ENCODE data around the gene NT5C2.

DNA sequence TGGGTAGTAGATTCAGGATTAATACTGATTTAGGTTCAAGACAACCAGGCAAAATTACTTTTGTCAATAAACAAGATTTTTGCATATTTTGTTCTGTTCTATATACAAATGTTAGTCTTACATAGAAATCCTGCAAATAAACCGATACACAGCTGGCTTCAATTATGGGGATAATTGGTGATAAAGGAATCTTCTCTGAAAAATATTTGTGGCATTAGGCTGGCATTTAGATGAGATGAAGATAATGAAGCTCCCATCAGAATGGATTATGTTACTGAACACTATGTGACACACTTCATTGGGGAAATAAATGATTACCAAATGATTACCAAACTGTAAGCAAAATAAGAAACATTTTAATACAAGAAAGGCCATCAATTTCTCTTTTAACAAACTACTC, 65.8 kb downstream of the NT5C2 start:
- TF ChIP-seq, protein P1, sequence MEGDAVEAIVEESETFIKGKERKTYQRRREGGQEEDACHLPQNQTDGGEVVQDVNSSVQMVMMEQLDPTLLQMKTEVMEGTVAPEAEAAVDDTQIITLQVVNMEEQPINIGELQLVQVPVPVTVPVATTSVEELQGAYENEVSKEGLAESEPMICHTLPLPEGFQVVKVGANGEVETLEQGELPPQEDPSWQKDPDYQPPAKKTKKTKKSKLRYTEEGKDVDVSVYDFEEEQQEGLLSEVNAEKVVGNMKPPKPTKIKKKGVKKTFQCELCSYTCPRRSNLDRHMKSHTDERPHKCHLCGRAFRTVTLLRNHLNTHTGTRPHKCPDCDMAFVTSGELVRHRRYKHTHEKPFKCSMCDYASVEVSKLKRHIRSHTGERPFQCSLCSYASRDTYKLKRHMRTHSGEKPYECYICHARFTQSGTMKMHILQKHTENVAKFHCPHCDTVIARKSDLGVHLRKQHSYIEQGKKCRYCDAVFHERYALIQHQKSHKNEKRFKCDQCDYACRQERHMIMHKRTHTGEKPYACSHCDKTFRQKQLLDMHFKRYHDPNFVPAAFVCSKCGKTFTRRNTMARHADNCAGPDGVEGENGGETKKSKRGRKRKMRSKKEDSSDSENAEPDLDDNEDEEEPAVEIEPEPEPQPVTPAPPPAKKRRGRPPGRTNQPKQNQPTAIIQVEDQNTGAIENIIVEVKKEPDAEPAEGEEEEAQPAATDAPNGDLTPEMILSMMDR (conservative IDR thresholded peaks at IDR 0.05; ENCODE audit: low read depth, low read length) = no peak
- TF ChIP-seq EZH2phosphoT487 (IDR thresholded peaks at IDR 0.05; ENCODE audit: borderline replicate concordance, low read length) = no peak

All from PC-3 (cell line).